CD4-positive, alpha-beta T cell treated with Interleukin-17A for 4 hours (primary cell): Measurements from ENCODE around the gene CXCR1.
"Not testable (repeated sequence)": the region's sequence is repeated elsewhere in the genome, so short reads cannot be mapped to it uniquely, and the experiment has no call there.

ENCODE experiments used
- DNase-seq: peaks from one replicate; pipeline ENCODE4 v3.0.0-alpha.2; 2020; ENCODE audit warnings: mixed read lengths

Gene CXCR1

DNA sequence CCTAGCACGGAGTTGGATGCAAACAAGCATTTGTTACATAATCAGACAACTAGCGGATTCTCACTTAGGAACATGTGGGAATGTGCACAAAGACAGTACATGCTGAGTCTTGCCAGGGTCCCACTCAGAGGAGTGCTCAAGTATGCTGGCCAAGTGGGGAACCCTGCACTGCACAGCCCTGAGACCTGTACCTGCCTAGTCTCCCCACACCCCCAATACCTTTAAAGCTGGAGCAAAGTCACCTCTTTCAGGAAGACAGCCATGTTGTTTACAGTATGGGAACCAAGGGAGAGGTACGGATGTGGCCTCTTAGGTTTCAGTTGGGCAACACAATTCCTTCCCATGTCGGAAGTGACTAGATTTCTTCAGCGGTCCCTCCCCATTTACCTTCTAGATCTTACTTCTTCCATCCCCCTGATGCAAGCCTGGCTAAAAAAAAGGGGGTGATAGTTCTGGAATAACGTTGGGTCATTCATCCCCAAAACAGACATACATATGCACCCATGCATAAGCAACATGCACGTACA is 10.7 kb downstream of the CXCR1 start:
- no peak for DNase-seq

DNA sequence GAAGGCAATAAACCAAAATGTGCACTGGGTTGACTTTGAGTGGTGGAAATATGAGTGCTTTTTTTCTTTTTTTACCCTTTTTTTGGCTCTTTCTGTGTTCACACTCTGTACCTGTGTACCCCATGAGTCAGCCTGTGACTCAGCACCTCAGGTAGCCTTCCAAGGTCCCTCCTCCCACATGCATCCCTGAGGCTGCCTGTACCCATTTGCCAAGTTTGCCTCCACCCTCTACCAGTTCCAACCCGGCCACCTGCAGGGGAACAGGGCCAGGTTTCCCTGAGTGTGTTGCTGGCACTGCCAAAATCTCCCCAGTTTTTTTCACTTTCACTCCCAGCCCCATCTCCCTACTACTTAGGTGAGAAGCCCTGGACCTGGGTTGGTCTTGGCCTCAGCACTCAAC is 14.0 kb downstream of the CXCR1 start:
- DNase-seq = no peak

DNA sequence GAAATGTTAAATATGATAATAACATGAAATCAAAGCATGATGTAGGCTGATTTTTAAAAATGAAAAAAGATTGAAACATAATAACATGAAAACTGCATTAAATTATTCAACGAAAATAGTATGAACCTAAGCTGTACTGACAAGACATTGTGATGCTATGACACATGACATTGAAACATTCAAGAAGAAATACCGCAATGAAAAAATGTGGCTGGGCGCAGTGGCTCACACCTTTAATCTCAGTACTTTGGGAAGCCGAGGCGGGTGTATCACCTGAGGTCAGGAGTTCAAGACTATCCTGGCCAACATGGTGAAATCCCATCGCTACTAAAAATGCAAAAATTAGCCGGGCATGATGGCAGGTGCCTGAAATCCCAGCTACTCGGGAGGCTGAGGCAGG is 14.6 kb downstream of the CXCR1 start:
- no peak for DNase-seq

DNA sequence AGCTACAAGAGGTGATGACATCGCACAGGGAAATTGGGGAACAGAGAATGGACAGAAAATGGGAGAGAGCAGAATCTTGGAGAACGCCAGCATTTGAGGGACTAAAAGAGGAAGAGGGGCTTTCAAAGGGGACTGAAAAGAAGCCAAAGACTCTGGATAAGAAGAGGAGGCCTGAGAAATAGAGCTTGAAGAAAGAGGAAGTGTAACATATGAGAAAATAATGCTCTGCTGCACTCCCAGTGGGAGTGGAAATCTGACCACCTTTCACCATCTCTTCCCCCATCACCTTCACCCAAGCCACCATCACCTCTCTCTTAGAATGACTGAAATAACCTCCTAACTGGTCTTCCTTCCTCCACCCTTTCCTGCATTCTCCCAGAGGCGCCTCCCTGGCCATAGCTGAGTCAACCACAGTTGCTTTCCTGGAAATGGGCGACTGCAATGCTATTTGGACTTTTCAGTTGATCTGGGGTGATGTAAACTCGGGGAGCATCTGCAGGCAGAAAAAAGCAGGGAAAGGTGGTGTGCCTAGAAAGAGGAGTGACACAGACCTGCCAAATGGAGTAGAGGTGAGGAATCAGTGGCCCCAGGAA is 16.8 kb downstream of the CXCR1 start:
- no peak for DNase-seq

DNA sequence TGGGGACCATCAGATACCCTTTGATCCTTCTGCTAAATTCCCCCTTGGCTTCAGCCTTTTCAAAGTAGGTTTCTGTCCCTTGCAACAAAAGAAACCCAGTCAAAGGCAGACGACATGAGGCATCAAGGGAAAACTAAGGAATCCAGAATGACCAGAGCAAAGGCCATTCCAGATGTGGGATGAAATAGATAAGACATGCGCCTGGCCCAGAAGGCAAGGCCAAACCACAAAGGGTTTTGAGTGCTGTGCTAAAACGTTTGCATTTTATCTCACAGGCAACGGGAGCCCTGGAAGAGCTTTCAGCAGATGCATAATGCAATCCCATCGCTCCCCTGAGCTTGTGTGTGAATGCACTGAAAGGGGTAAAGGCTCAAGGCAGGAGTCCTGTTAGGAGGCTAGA is 17.7 kb downstream of the CXCR1 start:
- DNase-seq = no peak

DNA sequence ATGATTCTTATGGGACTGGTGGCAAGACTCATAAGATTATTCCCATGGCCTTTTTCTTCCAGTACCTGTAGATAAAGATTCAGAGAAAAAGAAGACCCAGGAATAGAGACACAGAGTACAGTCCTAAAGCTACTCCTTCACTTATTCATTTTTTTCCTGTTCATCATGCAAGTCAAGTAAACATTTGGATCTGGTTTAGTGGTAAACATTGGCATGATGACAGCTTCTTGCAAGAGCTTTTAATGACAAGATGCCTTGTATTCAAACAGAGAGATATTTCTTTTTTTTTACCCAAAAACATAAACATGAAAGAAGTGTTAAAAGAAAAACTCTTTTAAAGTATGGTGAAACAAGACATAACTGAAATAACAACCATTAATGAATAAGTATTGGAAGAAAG is 20.7 kb downstream of the CXCR1 start:
- no peak for DNase-seq

DNA sequence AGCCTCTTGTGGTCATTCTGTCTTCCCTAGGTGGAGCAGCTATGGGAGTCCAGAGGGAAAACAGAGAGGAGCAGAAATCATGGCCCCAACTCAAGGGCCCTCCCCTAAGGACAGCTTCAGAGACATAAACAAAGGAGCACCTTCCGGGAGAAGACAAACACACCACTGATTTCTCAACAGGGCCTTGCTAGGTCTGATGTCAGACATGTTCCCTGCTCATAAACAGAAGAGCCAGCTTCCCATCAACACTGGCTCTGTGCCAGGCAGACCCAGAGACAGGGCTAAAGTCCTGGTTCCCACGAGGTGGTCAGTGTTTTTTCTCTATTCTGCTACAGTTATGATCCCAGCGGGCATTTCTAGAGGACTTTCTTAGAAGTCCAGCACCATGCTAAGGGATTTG is 21.6 kb downstream of the CXCR1 start:
- DNase-seq = no peak

DNA sequence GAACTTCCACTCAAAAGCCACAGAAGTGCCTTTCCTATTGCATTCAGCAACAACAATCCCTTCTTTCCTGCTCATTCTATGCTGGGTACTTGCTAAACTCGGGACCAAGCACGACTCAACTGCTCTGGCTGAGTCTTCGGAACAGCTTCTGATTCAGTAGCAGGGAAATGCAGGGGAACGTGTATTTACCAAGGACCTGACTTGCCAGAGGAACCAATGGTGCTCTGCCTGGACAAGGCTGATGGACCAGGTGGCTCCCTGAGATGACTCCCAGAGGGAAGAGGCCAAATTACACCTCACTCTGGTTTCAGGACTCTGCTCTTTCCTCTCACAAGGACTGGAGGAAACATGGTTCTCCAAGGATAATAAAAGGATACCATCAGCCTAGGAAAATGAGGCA is 28.7 kb downstream of the CXCR1 start:
- no peak for DNase-seq

DNA sequence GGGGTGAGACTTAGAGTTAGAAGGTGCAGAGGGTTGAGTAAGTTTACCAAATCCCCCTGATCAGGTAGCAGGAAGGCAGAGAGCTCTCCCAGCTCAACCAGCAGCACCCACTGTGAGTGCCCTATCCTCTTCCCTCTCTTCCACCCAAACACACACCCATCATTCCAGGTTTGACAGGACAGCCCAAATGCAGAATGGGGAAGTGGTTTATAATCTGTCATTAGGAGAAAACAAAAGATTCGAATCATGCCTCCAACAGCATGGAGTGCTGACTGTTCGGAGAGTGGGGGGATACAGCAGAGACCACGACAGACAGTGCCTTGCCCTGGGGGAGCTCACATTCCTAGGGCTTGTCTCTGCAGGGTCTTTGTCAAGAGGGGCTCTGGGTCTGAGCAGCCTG is 29.2 kb downstream of the CXCR1 start:
- no peak for DNase-seq

DNA sequence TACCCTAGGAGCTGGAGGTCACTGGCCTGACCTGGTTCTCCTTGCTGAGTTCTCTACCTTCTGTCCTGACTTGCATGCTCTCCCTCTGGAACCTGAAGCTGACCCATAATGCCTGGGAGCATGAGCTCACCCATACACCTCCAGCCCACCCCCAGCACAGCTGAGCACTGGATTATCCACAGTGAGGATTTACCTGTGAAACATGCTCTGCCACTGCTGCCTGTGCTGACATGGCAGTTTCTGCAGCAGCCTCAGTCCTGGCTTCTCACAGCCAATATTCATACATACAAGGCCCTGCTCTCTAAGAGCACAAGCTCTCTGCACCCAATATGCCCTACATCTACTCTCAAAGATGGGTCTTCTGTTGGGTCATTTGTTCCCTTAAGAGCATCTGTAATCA is 35.9 kb downstream of the CXCR1 start:
- DNase-seq = no peak

DNA sequence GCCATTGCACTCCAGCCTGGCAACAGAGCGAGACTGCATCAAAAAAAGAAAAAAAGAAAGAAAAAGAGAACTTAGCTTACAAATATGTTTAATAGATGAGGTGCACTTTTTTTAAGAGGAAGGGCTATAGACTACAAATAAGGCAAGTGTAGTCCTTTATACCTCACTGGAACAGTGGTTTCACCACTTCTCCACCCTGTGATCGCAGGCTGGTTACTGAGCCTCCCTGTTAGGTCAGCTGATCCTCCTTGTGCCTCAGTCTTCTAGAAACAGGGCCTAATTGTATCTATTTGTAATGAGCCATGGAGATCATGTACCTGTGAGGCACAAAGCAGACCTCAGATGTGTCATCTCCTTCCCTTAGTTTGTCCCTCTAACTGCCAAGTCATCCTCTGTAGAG is 36.4 kb downstream of the CXCR1 start:
- no peak for DNase-seq

DNA sequence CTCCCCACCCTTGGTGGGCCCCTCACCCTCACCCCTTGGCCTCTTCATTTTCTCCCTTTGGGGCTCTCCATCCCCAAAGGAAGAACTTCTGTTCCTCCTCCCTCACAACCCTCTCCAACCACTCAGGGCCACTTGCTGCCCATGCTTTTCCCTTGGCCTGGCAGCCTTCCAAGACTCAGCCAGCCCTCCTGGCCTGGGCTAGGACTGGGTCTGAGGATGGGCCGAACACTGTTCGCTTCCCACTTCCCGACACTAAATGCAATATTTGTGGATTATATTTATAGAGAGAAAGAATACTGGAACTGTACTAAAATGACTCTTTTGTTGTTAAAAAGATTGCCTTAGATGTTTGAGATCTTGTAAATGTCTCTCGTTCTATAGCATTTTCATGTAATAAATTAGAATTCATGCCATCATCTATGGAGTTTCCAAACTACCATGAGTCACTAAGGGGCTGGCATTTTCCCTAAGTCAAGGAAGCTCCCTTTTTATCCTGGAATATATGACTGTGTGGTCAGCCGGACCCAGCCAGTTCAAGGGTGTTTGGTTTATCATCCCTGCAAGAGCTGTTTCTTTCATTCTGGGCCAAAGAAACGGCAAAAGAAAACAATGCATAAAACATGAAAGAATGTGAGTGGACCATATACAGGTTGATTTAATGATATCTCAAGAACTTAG is 37.2 kb downstream of the CXCR1 start:
- DNase-seq = no peak

DNA sequence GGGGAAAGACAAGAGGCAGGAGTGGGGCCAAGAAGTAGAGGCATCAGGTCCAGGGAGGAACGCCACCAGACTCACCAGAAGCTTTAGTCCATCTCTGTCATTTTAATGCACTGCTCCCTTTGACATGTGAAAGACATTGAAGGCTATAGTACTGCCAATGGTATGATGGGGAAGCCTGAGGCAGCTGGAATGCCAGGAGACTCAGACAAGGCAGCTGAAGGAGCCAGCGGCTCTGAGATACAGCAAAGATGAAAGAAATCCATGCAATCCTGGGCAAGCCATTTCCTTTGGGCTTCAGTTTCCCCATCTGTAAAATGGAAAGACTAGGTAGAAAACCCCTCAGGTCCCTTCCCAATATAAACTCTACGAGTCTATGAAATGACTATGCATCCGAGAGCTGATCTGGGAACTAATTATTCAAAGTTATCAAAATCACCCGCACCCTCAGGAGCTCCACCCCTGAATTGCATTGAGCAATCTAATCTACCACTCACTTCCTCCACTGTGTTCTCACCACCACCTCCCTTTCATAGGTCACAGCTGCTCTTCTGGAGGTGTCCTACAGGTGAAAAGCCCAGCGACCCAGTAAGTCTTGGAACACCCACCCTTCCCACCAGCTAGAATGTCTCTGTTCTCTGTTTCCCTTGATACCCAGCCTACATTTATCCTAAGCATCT is 37.8 kb downstream of the CXCR1 start:
- no peak for DNase-seq

DNA sequence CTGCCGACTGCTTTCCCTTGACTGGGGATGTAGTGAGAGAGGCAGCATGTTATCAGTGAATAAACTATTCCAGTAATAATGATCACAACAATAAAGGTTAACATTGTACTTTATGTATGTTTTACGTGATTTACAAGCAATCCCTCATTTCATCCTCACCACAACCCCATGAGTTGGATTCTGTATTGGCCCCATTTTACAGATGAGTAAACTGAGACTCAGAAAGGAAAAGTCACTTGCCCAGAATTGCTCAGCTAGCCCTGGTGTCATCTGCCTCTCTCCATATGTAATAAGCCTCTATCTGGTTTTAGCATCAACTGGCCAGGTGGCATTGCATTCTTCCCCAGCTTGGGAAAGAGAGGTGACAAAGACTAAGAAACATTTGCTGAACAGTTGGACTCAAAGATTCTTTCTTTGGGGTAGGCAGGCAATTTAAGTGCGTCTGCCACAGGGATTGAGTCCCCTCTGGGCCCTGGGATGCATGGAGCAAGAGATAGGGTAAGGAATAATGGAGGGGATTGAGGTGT is 38.8 kb downstream of the CXCR1 start:
- no peak for DNase-seq

DNA sequence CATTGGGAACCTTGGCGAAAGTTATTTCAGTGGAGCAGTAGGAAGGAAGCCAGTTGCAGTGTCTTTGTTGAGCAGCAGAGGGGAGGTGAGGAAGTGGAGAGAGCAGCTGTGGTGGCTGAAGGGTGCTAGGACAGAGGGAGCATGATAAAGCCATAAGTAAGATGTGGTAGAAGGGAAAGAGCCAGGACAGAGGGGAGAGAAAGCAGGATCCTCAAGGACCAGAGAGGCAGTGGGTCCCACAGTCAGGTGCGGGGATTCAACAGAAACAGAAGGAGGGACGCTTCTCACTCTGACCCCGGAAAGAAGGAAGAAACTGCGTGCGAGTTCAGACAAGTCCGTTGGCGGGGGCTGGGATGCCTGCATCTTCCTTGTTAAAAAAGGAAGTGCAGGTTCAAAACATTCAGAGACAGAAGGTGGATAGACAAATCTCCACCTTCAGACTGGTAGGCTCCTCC is 41.1 kb downstream of the CXCR1 start, which contains the start of gene CXCR2:
Gene CXCR2 (plus strand): TSS at position 403 of the 455 bp plus-strand sequence. CDS start 8,774 bp downstream, outside the sequence.
- no peak for DNase-seq

DNA sequence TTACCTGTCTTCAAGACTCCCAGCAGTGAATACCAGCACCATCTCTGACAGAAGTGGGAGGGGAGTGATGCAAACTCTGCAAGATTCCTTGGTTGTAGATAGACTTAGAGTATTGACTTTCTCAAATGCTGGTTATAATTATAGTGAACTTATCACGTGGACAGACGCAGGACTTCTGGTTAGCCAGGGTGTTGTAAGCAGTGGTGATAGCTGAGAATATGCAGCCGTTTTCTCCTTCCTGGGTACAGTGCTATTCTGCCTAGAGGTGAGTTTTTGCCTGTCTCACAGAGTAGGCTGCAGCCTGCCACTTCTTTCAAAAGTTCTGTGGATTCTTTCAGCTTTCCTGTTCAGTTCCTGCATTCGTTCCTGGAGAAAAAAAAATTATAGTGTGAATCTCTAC is 41.7 kb downstream of the CXCR1 start:
- DNase-seq = no peak

DNA sequence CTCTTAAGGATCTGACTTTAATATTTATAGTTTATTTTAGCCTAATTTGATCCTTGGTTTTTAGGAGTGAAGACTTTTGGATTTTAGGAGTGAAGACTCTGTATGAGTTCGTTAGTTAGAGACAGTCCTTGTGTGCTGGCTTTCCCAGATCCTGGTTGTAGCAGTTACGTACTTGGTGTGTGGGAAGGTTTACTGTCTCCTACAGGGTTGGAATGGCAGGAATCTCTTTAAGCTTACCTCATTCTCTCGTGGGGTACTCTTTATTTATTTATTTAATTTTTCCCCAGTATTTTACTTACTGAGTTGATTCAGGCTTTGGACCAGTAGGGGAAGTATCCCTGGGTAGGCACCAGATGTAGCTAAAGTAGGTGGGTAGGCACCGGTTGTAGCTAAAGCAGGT is 42.8 kb downstream of the CXCR1 start:
- DNase-seq = no peak

DNA sequence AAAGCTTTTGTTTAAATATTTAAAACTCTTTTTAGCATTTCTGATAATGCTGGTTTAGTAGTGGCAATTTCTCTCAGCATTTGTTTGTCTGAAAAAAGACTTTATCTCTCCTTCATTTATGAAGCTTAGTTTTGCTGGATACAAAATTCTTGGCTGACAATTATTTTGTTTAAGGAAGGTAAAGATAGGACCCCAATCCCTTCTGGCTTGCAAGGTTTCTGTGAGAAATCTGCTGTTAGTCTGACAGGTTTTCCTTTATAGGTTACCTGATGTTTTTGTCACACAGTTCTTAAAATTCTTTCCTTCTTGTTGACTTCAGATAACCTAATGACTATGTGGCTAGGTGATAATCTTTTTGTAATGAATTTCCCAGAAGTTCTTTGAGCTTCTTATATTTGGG is 44.5 kb downstream of the CXCR1 start:
- not testable (repeated sequence) for DNase-seq

DNA sequence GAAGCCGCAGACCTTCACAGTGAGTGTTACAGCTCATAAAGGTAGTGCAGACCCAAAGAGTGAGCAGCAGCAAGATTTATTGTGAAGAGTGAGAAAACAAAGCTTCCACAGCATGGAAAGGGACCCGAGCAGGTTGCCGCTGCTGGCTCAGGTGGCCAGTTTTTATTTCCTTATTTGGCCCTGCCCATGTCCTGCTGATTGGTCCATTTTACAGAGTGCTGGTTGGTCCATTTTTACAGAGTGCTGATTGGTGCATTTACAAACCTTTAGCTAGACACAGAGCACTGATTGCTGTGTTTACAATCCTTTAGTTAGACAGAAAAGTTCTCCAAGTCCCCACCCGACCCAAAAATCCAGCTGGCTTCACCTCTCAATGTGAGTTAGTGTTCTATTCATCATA is 45.0 kb downstream of the CXCR1 start:
- not testable (repeated sequence) for DNase-seq
